ENCODE measurements around the gene GPS1. TPM values are rescaled to one million over a fixed set of nuclear protein-coding genes. Genes with fewer than 3 reads are reported as not detected.

The GPS1 gene
- polyA plus RNA-seq, 1 donor = 69.4 TPM

GRCh38 chr17:82090549-82091263, 39.0 kb downstream of the GPS1 start:
- DNase-seq (ENCODE audit: low read depth) = no peak

- DNase-seq (ENCODE audit: low read depth) = no peak
Observed at GRCh38 chr17:82091264-82092066, 39.8 kb downstream of the GPS1 start.

- DNase-seq (ENCODE audit: low read depth) = no peak
Observed at GRCh38 chr17:82092094-82092586, 40.4 kb downstream of the GPS1 start.

GRCh38 chr17:82092628-82092994, 40.9 kb downstream of the GPS1 start:
- DNase-seq (ENCODE audit: low read depth) = no peak

- no peak for DNase-seq (ENCODE audit: low read depth)
Observed at GRCh38 chr17:82092995-82093751, 41.5 kb downstream of the GPS1 start.

- DNase-seq (ENCODE audit: low read depth) = no peak
Observed at GRCh38 chr17:82094931-82095776, 43.5 kb downstream of the GPS1 start.

- no peak for DNase-seq (ENCODE audit: low read depth)
Observed at GRCh38 chr17:82095777-82096708, 44.3 kb downstream of the GPS1 start.

GRCh38 chr17:82096709-82097183, 45.0 kb downstream of the GPS1 start:
- DNase-seq (ENCODE audit: low read depth) = no peak

GRCh38 chr17:82097184-82097918, 45.7 kb downstream of the GPS1 start:
- DNase-seq (ENCODE audit: low read depth) = no peak

- no peak for DNase-seq (ENCODE audit: low read depth)
Observed at GRCh38 chr17:82097919-82098168, 46.1 kb downstream of the GPS1 start.

GRCh38 chr17:82098169-82098938, 46.7 kb downstream of the GPS1 start, which contains the start of gene FASN:
Gene FASN (minus strand): TSS chr17:82098236. CDS start chr17:82096445, 1,791 bp downstream.
- DNase-seq (ENCODE audit: low read depth) = peak; percentile 89

GRCh38 chr17:82098939-82099763, 47.5 kb downstream of the GPS1 start:
- no peak for DNase-seq (ENCODE audit: low read depth)

- DNase-seq (ENCODE audit: low read depth) = no peak
Observed at GRCh38 chr17:82100502-82101298, 49.0 kb downstream of the GPS1 start.

GRCh38 chr17:82101301-82101715, 49.6 kb downstream of the GPS1 start:
- DNase-seq (ENCODE audit: low read depth) = no peak

GRCh38 chr17:82101767-82102679, 50.3 kb downstream of the GPS1 start:
- DNase-seq (ENCODE audit: low read depth) = no peak

All from forelimb muscle (tissue), 1 donor.